Measurements from ENCODE around the gene COL8A1.

The COL8A1 gene

GRCh38 chr3:99658274-99658673, 19.9 kb downstream of the COL8A1 start:
- no peak for TF ChIP-seq POLR2AphosphoS5 (IDR thresholded peaks at IDR 0.05; ENCODE audit: low read depth, low read length)
- TF ChIP-seq POLR2A (IDR thresholded peaks at IDR 0.05; ENCODE audit: low read depth, low read length), result no peak
- TF ChIP-seq TAF1 (IDR thresholded peaks at IDR 0.05; ENCODE audit: borderline replicate concordance, low read depth, low read length), result no peak
- FAIRE-seq, result no peak
- DNase-seq (ENCODE audit: insufficient read length), result no peak

- TF ChIP-seq POLR2A (IDR thresholded peaks at IDR 0.05; ENCODE audit: low read depth, low read length) (no peak), POLR2AphosphoS5 (IDR thresholded peaks at IDR 0.05; ENCODE audit: low read depth, low read length) (no peak), TAF1 (IDR thresholded peaks at IDR 0.05; ENCODE audit: borderline replicate concordance, low read depth, low read length) (no peak)
- FAIRE-seq, result peak; percentile 14
- DNase-seq (ENCODE audit: insufficient read length), result no peak
Observed at GRCh38 chr3:99659032-99659431, 20.6 kb downstream of the COL8A1 start.

- DNase-seq (ENCODE audit: insufficient read length) (no peak), FAIRE-seq (no peak)
- TF ChIP-seq TAF1 (IDR thresholded peaks at IDR 0.05; ENCODE audit: borderline replicate concordance, low read depth, low read length), result no peak
- TF ChIP-seq POLR2A (IDR thresholded peaks at IDR 0.05; ENCODE audit: low read depth, low read length), result no peak
- no peak for TF ChIP-seq POLR2AphosphoS5 (IDR thresholded peaks at IDR 0.05; ENCODE audit: low read depth, low read length)
Observed at GRCh38 chr3:99659951-99660350, 21.6 kb downstream of the COL8A1 start.

DNA sequence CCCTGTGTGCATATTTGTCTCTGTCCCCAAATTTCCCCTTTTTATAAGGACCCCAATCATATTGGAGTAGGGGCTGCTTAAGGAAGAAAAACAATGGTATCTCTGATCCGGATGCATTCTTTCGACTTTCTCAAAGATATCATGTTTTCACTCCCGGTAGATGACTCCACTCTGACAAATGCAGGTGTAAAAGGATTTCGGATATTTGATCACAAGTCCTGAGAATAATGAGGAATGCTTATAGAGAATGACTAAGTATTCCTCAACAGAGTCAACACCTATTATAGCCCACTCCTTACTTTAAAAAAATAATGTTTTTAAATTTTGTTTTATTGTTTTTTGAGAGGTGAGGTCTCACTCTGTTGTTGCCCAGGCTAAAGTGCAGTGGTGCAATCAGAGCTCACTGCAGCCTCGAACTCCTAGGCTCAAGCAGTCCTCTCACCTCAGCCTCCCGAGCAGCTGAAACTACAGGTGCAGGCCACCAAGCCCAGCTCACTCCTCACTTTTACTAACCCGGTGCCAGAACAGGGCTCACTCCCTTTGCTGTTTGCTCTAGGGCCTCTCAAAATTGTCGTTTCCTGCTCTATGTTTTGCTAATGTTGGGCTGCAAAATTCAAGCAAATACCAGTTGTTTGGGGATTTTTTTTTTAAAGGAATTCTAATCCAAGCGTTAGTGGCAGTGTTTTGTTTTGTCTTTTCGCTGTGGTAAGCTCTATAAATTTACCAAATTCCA, 24.6 kb downstream of the COL8A1 start:
- no peak for DNase-seq (ENCODE audit: insufficient read length)
- TF ChIP-seq POLR2AphosphoS5 (IDR thresholded peaks at IDR 0.05; ENCODE audit: low read depth, low read length), result no peak
- no peak for TF ChIP-seq TAF1 (IDR thresholded peaks at IDR 0.05; ENCODE audit: borderline replicate concordance, low read depth, low read length)
- no peak for TF ChIP-seq POLR2A (IDR thresholded peaks at IDR 0.05; ENCODE audit: low read depth, low read length)
- FAIRE-seq, result no peak

GRCh38 chr3:99663977-99664376, 25.6 kb downstream of the COL8A1 start:
- TF ChIP-seq POLR2AphosphoS5 (IDR thresholded peaks at IDR 0.05; ENCODE audit: low read depth, low read length) (no peak), POLR2A (IDR thresholded peaks at IDR 0.05; ENCODE audit: low read depth, low read length) (no peak), TAF1 (IDR thresholded peaks at IDR 0.05; ENCODE audit: borderline replicate concordance, low read depth, low read length) (no peak)
- FAIRE-seq (no peak), DNase-seq (ENCODE audit: insufficient read length) (no peak)

GRCh38 chr3:99665017-99665416, 26.6 kb downstream of the COL8A1 start:
- TF ChIP-seq TAF1 (IDR thresholded peaks at IDR 0.05; ENCODE audit: borderline replicate concordance, low read depth, low read length) (no peak), POLR2AphosphoS5 (IDR thresholded peaks at IDR 0.05; ENCODE audit: low read depth, low read length) (no peak), POLR2A (IDR thresholded peaks at IDR 0.05; ENCODE audit: low read depth, low read length) (no peak)
- no peak for DNase-seq (ENCODE audit: insufficient read length)
- no peak for FAIRE-seq

GRCh38 chr3:99666201-99666600, 27.8 kb downstream of the COL8A1 start:
- TF ChIP-seq TAF1 (IDR thresholded peaks at IDR 0.05; ENCODE audit: borderline replicate concordance, low read depth, low read length), result no peak
- TF ChIP-seq POLR2AphosphoS5 (IDR thresholded peaks at IDR 0.05; ENCODE audit: low read depth, low read length), result no peak
- no peak for TF ChIP-seq POLR2A (IDR thresholded peaks at IDR 0.05; ENCODE audit: low read depth, low read length)
- FAIRE-seq (no peak), DNase-seq (ENCODE audit: insufficient read length) (no peak)

- DNase-seq (ENCODE audit: insufficient read length), result no peak
- no peak for TF ChIP-seq POLR2AphosphoS5 (IDR thresholded peaks at IDR 0.05; ENCODE audit: low read depth, low read length)
- TF ChIP-seq TAF1 (IDR thresholded peaks at IDR 0.05; ENCODE audit: borderline replicate concordance, low read depth, low read length), result no peak
- no peak for TF ChIP-seq POLR2A (IDR thresholded peaks at IDR 0.05; ENCODE audit: low read depth, low read length)
Observed at GRCh38 chr3:99668044-99668443, 29.6 kb downstream of the COL8A1 start.

DNA sequence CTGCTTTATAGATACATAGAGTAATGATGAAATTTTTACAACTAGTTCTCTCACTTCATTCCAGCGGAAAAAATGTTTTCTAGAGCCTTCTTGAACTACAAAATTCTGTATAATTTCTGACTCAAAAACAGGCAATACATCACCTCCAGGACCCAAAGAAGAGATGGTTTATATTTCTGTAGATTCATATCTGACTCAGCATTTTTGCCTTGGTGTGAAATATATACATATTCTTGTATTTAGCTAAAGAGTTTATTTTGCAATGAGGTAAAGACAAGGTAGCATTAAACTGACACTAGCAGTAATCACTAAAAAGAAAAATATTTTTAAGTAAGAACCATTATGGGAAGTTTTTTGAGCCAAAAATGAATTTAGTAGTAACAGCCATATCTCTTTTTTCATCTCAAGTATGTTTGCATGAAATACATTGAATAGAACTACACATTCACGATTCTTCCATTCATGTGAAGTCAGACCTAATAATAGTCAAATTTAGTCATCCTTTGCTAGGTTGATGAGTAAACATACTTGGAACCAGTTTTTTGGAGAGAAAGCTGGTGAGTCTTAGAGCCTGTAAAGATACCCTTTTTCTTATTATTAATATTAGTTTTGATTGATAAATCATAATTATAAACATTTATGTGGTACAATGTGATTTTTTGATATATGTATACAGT, 31.6 kb downstream of the COL8A1 start:
- TF ChIP-seq POLR2A (IDR thresholded peaks at IDR 0.05; ENCODE audit: low read depth, low read length) (no peak), POLR2AphosphoS5 (IDR thresholded peaks at IDR 0.05; ENCODE audit: low read depth, low read length) (no peak), TAF1 (IDR thresholded peaks at IDR 0.05; ENCODE audit: borderline replicate concordance, low read depth, low read length) (no peak)
- DNase-seq (ENCODE audit: insufficient read length), result no peak
- no peak for FAIRE-seq

More at GRCh38 chr3:99668044-99668443, 29.6 kb downstream of the COL8A1 start:
- no peak for FAIRE-seq

DNA sequence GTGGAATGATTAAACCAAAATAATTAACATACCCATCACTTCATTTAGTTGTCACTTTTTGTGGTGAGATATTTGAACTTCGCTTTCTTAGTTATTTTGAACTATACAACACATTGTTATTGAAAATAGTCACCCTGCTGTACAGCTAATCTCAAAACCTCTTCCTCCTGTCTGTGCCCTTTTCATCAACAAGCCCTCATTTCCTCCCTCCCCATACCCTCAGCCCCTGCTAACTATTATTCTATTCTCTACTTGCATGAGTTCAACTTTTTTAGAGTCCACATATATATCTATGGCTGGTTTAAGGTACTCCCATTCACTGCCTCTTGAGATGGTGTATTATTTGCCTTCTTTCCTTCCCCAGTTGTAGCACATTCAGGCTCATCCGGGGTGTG, 32.2 kb downstream of the COL8A1 start:
- no peak for FAIRE-seq

GRCh38 chr3:99674086-99674789, 35.8 kb downstream of the COL8A1 start:
- DNase-seq (ENCODE audit: insufficient read length) (no peak), FAIRE-seq (no peak)
- TF ChIP-seq POLR2A (IDR thresholded peaks at IDR 0.05; ENCODE audit: low read depth, low read length) (no peak), POLR2AphosphoS5 (IDR thresholded peaks at IDR 0.05; ENCODE audit: low read depth, low read length) (no peak), TAF1 (IDR thresholded peaks at IDR 0.05; ENCODE audit: borderline replicate concordance, low read depth, low read length) (no peak)

More for the DNA sequence above, 32.2 kb downstream of the COL8A1 start:
- no peak for DNase-seq (ENCODE audit: insufficient read length)
- TF ChIP-seq POLR2AphosphoS5 (IDR thresholded peaks at IDR 0.05; ENCODE audit: low read depth, low read length) (no peak), TAF1 (IDR thresholded peaks at IDR 0.05; ENCODE audit: borderline replicate concordance, low read depth, low read length) (no peak), POLR2A (IDR thresholded peaks at IDR 0.05; ENCODE audit: low read depth, low read length) (no peak)
